ENCODE measurements around the gene PRPF6. TPM values are rescaled to one million over a fixed set of nuclear protein-coding genes. Genes with fewer than 3 reads are reported as not detected.

PRPF6 gene
- total RNA-seq, 1 experiment from 2014 or later: 181 TPM

DNA sequence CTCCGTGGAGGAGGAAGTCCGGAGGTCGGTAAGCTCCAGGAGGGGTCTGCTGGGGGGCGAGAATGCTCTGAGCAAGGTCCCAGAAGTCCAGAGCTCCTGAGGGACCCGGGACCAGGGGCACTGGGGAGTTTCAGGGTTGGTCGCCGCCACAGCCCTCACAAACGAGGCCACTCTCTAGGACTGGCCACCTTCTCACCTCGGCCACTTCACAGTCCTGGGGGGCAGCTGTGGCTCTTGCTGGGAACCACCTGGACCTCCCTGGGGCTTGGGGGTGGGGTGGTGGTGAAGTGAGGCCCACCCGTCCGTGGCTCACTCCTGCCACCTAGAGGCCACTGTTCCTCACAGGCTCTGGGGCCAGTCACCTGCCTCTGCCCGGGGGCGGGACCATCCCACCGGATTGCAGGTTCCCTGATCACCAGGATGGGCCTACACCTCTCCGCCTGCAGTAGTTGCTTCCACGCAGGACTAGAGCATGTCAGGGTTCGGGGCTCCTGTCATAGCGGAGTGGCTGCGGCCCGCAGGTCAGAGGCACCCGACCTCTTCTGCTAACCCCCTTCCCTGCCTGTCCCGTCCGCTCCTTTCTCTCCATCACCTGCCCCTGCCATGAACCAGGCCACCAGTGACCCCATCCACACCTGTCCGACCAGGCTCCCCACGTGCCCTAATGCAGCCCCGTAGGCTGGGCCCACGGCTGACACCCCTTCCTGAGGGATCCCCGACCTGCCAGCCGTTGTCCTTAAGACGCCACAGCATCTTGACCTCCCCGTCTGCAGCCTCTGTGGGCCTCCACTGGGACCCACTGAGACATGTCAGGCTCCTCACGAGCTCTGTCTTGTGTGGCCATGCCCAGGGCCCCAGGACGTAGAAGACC, 76.9 kb downstream of the PRPF6 start:
- BruUV-seq (replicated peaks): no TSS peak
- Mint-ChIP-seq H3K9me3 (ENCODE audit: unreplicated experiment) (no peaks in the 10 kb centered on the region), H3K27me3 (ENCODE audit: insufficient read depth, unreplicated experiment) (no peaks in the 10 kb centered on the region), H3K4me1 (ENCODE audit: low read depth, unreplicated experiment) (peaks cover 7% of the 10 kb centered on the region), H3K27ac (ENCODE audit: unreplicated experiment) (no peak overlapping the region), H3K36me3 (ENCODE audit: insufficient read depth, unreplicated experiment) (peaks cover 6% of the 10 kb centered on the region), H3K4me3 (ENCODE audit: unreplicated experiment) (no peak overlapping the region)
- Histone ChIP-seq H3K9me3 (no peaks in the 10 kb centered on the region), H3K4me3 (ENCODE audit: low read depth, low read length) (no peak overlapping the region), H3K4me1 (peaks cover 20% of the 10 kb centered on the region), H3K27me3 (replicated peaks; ENCODE audit: control insufficient read depth, insufficient read depth, low read length) (no peaks in the 10 kb centered on the region), H3K36me3 (ENCODE audit: control insufficient read depth, insufficient read depth, low read length) (no peaks in the 10 kb centered on the region)
- ChIA-PET CTCF (interaction anchor here (0.6 to 6.2 kb wide), 8 partner anchors 9 to 520 kb away, joined by 3 to 101 read pairs (median 4); partner anchors contain the start of genes C20orf204, PRPF6, SAMD10 and TPD52L2), POLR2A (interaction anchor here (1.0 kb wide), 1 partner anchor 18 kb away, joined by 4 read pairs; no protein-coding TSS in a partner anchor)
- peak; percentile 94 to 98 for DNase-seq
- intact Hi-C loops (cut with micrococcal nuclease; ENCODE audit: unreplicated experiment): loop anchor here (1.0 to 2.0 kb wide), 3 partner anchors 19 to 79 kb away; partner anchors contain the start of gene SAMD10
- TF ChIP-seq, protein P1, sequence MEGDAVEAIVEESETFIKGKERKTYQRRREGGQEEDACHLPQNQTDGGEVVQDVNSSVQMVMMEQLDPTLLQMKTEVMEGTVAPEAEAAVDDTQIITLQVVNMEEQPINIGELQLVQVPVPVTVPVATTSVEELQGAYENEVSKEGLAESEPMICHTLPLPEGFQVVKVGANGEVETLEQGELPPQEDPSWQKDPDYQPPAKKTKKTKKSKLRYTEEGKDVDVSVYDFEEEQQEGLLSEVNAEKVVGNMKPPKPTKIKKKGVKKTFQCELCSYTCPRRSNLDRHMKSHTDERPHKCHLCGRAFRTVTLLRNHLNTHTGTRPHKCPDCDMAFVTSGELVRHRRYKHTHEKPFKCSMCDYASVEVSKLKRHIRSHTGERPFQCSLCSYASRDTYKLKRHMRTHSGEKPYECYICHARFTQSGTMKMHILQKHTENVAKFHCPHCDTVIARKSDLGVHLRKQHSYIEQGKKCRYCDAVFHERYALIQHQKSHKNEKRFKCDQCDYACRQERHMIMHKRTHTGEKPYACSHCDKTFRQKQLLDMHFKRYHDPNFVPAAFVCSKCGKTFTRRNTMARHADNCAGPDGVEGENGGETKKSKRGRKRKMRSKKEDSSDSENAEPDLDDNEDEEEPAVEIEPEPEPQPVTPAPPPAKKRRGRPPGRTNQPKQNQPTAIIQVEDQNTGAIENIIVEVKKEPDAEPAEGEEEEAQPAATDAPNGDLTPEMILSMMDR (IDR thresholded peaks at IDR 0.05; ENCODE audit: insufficient read depth in 1 of 2, low read depth in 1 of 2, low read length in 1 of 2, severe bottlenecking in 1 of 2, unreplicated experiment in 1 of 2): peak; percentile 99

DNA sequence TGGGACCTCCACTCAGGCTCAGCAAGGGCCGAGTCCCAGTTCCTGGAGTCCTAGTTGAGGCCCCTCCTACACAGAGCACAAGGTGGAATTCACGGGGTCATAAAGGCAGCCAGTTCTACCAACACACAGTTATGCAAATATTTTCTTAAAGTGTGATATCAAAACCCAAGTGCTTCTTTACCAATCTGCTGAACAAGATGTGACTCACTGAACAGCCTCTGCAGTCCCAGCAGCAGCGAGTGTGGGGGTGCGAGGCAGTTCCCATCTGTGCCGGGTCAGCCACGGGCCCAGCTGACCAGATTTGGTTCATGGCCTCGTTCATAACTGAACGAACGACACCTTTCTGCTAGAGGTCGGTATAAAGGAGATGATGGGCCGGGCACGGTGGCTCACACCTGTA, 77.6 kb downstream of the PRPF6 start:
- no TSS peak for BruUV-seq (replicated peaks)
- ChIA-PET POLR2A (no interaction called here), CTCF (interaction anchor here (0.6 to 6.2 kb wide), 3 partner anchors 20 to 78 kb away, joined by 3 to 101 read pairs (median 10); partner anchors contain the start of gene C20orf204)
- TF ChIP-seq, protein P1 (IDR thresholded peaks at IDR 0.05; ENCODE audit: insufficient read depth in 1 of 2, low read depth in 1 of 2, low read length in 1 of 2, severe bottlenecking in 1 of 2, unreplicated experiment in 1 of 2): no peak
- Histone ChIP-seq H3K36me3 (ENCODE audit: control insufficient read depth, insufficient read depth, low read length) (no peaks in the 10 kb centered on the region), H3K4me1 (peaks cover 21% of the 10 kb centered on the region), H3K4me3 (ENCODE audit: low read depth, low read length) (no peak overlapping the region), H3K27me3 (replicated peaks; ENCODE audit: control insufficient read depth, insufficient read depth, low read length) (no peaks in the 10 kb centered on the region), H3K9me3 (no peaks in the 10 kb centered on the region)
- no peaks in the 10 kb centered on the region for H3K27me3 Mint-ChIP-seq (ENCODE audit: insufficient read depth, unreplicated experiment)
- H3K9me3 Mint-ChIP-seq (ENCODE audit: unreplicated experiment): no peaks in the 10 kb centered on the region
- peaks cover 9% of the 10 kb centered on the region for H3K4me1 Mint-ChIP-seq (ENCODE audit: low read depth, unreplicated experiment)
- intact Hi-C loops (cut with micrococcal nuclease; ENCODE audit: unreplicated experiment): no loop called here
- DNase-seq: no peak
- no peak overlapping the region for H3K4me3 Mint-ChIP-seq (ENCODE audit: unreplicated experiment)
- H3K27ac Mint-ChIP-seq (ENCODE audit: unreplicated experiment): no peak overlapping the region
- H3K36me3 Mint-ChIP-seq (ENCODE audit: insufficient read depth, unreplicated experiment): peaks cover 6% of the 10 kb centered on the region

DNA sequence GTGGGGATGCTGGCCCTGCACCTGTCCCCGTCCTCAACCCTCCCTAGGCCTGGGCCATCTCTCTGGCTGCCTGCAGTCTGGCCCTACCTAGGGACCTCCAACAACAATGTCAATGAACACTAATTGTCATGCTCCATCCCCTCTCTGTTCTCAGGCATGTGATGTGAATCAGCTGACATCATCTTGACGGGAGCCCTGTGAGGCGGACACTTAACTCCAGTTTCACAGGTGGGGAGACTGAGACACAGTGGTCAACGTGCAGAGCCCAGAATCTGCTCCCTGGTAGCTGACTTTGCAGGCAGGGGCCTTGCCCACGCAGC, 81.3 kb downstream of the PRPF6 start:
- peak overlapping the region; percentile 16 for H3K27ac Mint-ChIP-seq (ENCODE audit: unreplicated experiment)
- POLR2A ChIA-PET: interaction anchor here (0.6 to 1.9 kb wide), 11 partner anchors 10 to 541 kb away, joined by 3 to 11 read pairs (median 6); partner anchors contain the start of genes OPRL1, PPDPF, RGS19 and SAMD10

More for the DNA sequence above, 81.3 kb downstream of the PRPF6 start:
- peak overlapping the region; percentile 81 for H3K4me3 Mint-ChIP-seq (ENCODE audit: unreplicated experiment)
- Histone ChIP-seq H3K4me1 (peaks cover 28% of the 10 kb centered on the region), H3K9me3 (no peaks in the 10 kb centered on the region), H3K4me3 (ENCODE audit: low read depth, low read length) (peak overlapping the region; percentile 74), H3K27me3 (replicated peaks; ENCODE audit: control insufficient read depth, insufficient read depth, low read length) (no peaks in the 10 kb centered on the region), H3K36me3 (ENCODE audit: control insufficient read depth, insufficient read depth, low read length) (no peaks in the 10 kb centered on the region)
- BruUV-seq (replicated peaks): TSS peak; percentile 93
- no peaks in the 10 kb centered on the region for H3K9me3 Mint-ChIP-seq (ENCODE audit: unreplicated experiment)
- H3K27me3 Mint-ChIP-seq (ENCODE audit: insufficient read depth, unreplicated experiment): no peaks in the 10 kb centered on the region
- CTCF ChIA-PET: interaction anchor here (0.9 to 6.2 kb wide), 16 partner anchors 8 to 525 kb away, joined by 3 to 101 read pairs (median 6); partner anchors contain the start of genes C20orf204, LKAAEAR1, OPRL1 and PRPF6
- no peaks in the 10 kb centered on the region for H3K36me3 Mint-ChIP-seq (ENCODE audit: insufficient read depth, unreplicated experiment)
- intact Hi-C loops (cut with micrococcal nuclease; ENCODE audit: unreplicated experiment): loop anchor here (2.0 to 10.0 kb wide), 3 partner anchors 17 to 167 kb away; partner anchors contain the start of genes DNAJC5, PRPF6 and RGS19
- DNase-seq: no peak
- H3K4me1 Mint-ChIP-seq (ENCODE audit: low read depth, unreplicated experiment): peaks cover 28% of the 10 kb centered on the region
- TF ChIP-seq, protein P1 (IDR thresholded peaks at IDR 0.05; ENCODE audit: insufficient read depth in 1 of 2, low read depth in 1 of 2, low read length in 1 of 2, severe bottlenecking in 1 of 2, unreplicated experiment in 1 of 2): no peak

All from Caco-2 (cell line).